GM19463 (cell line): ENCODE results near the gene SLC2A5.
"Not testable (repeated sequence)": the region's sequence is repeated elsewhere in the genome, so short reads cannot be mapped to it uniquely, and the experiment has no call there.

Experiments used
- ATAC-seq: cut with Tn5 transposase; IDR thresholded peaks from one replicate; pipeline ENCODE4 v1.9.1; 2021; ENCODE audit warnings: mild to moderate bottlenecking, moderate library complexity; ENCODE audit not compliant: unreplicated experiment

Gene SLC2A5

DNA sequence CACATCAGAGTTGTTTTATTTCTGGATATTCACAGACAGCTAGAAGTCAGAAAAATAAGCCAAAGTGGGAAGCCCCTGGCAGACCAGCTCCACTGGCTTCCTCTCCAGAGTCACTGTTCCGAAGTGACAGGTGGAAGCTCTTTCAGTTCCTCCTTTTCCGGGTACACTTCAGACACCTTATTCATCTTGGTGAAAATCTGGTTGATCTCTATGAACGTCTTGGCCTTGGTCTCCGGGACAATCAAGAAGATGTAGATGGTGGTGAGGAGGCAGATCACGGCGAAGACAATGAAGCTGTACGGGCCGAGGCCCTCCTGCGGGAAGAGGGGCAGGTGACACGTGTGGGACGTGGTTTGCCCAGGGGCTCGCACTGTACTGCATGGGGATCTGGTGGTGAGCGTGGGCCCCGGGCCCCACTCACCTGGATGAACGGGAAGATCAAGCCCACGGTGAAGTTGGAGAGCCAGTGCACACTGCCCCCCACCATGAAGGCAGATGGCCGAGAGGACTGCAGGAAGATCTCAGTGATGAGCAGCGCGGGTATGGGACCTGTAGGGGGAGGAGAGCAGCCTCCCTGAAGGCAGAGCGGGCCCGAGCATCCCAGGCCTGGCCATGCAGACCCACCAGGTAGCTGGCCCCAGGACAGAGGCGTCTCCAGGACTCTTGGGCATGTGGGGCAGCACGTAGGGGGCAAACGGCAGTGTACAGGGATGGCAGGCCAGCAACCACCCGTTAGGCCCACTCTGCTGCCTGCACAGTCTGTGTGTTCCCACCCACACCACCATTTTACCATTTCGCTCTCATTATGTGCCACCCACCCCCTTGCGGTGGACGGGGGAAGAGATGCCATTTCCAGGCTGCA is 31.7 kb downstream of the SLC2A5 start:
- no peak for ATAC-seq

DNA sequence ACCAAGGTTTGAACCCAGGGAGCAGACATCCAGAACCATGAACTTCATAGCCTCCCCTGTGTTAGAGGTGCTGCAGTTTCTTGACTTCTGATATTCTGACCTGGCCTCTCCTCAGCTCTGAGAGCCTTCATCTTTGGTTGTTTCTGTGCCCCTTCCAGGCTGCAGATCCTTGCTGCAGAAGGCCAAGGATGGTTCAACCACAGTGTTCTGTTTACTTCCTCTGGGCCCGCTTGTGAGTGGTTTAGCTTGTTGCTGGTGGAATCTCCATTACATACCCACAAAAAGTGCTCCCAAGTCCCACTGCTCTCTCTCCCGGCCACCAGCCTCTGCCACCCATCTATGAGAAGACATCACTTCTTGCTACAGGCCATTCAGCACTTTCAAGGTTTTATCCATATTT is 34.2 kb downstream of the SLC2A5 start:
- ATAC-seq: no peak

DNA sequence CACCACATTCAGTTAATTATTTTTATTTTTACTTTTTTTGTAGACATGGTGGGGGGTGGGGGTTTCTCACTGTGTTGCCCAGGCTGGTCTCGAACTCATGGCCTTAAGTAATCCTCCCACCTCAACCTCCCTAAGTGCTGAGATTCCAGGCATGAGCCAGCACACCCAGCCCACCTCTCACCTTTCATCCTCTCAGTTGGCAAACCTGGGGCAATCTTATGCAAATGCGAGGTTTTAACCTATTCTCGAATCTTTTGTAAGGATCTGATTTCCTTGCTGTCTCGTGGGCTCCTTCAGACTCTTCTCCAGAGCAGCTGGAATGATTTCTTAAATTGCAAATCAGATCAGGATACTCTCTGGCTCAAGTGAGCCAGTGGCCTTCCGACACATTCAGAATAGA is 36.1 kb downstream of the SLC2A5 start:
- ATAC-seq: no peak

DNA sequence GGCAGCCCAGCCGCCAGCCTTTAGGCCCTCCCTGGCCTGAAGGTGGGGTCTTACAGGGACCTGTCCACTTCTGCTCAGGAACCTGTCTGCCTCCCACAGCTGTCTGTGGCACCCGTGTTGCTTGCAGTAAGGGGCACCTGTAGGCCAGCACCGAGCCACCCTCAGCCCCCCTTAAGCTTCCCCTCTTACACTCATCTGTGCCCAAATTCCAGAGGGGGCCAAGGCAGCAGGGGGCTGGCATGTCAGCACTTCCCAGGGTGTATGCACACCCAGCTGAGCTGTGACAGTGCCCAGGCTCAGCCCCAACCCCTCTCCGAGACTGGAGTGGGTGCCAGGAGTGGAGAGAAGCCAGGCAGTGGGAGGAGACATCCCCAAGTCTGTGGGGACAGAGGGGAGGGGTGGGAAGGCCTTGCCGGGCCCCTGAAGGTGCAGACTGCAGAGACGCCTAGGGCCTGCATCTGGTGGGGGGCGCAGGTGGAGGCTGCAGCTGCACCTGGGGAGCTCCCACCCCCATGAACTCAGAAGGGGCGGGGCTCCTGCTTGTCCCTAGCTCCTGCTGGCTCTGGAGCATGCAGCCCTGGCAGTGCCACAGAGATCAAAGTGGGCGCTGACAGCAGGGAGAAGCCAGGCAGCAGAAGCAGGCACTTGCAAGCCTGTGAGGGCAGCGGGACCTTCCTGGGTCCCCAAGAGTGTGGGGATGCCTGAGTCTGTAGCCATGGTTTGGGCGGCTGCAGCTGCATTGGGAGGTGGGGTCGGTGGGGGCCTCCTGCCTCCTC is 37.8 kb downstream of the SLC2A5 start:
- no peak for ATAC-seq

DNA sequence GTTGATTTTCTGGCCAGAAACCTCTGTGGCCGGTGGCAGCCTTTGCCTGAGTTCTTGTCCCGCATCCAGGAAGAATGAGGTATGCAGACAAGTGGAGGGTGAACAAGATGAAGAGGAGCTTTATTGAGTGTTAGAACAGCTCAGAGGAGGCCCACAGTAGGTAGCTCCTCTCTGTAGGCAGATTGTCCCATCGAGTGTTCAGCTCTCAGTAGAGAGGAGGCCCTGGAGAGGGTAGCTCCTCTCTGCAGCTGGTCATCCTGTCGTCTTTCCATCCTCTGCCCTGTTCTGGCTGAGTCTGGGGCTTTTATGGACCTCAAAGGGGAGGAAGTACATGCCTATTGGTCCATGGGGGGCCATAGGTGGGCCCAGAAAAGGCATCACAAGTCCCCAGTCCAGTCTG is 38.4 kb downstream of the SLC2A5 start:
- ATAC-seq: not testable (repeated sequence)

DNA sequence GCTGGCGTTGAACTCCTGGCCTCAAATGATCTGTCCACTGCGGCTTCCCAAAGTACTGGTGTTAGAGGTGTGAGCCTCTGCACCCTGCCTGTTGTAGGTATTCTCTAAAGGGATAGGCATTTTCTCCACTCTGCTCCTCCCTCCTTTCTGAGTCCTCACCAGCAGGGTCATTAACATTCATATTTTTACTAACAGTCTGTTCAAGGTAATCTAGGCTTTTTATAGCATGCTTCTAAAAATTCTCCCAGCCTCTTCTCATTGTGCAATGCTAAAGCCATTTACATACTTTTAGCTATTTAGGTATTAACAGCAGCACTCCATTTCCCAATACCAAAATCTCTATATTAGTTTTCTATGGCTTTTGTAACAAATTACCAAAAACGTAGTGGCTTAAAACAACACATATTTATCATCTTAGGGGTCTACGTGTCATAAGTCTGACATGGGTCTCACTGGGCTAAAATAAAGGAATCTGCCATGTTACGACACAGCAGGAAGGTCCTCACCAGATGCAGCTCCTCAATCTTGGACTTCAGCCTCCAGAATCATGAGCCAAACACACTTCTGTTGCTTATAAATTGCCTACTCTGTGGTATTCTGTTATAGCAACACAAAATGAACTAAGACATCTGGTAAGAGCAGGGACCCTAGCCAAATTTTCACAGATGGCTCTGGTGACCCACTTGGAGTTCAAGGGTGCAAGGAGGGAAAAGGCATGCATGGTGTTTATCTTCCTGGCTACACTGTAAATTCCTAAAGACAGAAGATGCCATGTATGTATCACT is 40.3 kb downstream of the SLC2A5 start:
- no peak for ATAC-seq

DNA sequence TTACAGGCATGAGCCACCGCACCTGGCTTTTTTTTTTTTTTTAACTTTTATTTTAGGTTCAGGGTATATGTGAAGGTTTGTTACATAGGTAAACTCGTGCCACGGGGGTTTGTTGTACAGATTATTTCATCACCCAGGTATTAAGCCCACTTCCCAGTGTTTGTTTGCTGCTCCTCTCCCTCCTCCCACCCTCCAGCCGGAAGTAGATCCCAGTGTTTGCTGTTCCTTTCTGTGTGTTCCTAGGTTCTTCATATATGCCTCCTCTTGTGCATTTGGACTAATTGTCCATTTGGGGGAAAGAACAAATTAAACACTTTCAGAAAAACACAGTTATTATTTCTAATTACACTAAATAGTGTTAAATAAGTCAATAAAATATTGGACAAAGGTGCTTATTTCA is 42.1 kb downstream of the SLC2A5 start:
- ATAC-seq: no peak

DNA sequence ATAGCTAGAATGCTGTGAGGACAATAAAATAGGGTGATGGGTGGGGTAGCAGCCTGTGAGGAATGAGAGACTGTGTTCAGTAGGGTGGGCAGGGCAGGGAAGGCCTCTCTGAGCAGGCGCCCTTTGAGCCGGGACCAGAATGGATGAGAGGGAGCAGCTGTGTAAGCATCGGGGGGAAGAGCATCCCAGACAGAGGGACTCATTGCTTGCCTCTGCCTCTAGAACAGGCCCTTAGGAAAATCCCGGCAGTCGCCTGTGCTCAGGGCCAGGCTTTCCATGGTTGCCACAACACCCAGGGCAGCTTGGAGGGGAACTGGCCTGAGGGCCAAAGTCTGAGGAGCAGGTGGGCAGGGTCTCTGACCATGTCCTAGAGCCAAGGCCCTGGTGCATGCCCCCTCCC is 44.0 kb downstream of the SLC2A5 start:
- ATAC-seq: no peak

DNA sequence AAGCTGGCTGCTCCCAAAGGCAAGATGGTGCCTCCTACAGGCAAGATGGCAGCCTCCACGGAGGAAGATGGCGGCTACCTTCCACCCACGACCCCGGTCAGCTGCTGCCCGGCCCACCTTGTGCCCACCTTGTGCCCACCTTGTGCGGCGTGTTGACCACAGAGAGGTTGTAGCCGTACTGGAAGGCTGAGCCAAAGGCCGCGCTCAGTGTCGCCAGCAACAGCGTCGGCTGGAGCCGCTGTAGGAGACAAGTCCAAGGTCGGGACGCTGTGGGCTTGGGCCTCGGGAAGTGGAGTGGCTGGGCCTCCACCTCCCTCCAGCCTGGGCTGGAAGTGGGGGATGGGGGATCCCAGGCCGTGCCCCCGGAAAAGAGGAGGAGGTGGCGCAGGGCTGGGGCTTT is 44.6 kb downstream of the SLC2A5 start:
- ATAC-seq: no peak

DNA sequence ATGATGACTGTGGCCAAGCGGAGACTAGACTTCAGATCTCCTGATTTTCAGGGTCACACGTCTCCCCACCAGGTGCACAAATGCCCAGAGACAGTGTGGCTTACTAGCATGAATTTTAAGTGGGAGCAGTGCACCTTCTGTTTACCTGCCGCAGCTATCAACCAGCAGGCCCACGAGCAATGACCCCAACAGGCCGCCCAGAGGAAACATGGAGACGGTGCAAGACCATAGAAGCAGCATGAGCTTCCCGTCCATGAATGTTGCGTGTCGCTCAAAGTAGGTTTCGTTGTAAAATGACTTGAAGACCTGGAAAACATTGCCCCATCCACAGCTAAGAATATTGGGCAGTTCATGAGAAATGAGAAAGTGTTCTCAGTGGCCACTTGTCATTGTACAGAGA is 46.7 kb downstream of the SLC2A5 start:
- ATAC-seq: no peak

DNA sequence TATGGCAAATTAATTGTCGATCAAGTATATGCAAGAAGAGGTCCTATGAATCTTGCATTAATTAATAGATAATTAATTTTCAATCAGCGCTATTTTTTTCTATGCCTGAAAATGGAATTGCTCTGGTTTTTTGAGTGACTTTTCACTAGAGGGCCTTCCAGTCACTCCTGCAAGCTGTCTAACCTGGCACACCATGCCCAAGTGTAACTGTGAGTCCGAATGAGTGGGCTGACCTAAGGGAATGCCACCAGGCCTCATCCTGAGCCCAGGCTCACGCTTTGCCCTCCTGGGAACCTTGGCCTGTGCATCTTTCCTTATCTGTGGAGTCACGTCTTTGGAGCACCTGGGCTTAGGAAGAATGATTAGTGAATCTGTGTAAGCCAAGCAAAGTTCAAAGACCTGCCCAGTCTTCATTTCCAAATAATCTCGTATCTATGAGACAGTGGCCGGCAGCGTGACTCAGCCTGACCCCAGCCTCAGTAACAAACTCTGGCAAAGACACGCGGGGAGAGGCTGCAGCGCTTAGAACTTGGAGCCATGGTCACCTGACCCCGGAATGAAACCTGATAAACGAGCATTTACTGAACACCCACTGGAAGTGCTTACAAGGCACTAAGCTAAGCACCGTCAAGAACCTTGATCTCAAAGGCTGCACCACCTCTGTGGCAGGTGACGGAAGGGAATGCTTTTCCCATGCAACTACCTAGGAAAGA is 47.3 kb downstream of the SLC2A5 start:
- ATAC-seq: not testable (repeated sequence)

DNA sequence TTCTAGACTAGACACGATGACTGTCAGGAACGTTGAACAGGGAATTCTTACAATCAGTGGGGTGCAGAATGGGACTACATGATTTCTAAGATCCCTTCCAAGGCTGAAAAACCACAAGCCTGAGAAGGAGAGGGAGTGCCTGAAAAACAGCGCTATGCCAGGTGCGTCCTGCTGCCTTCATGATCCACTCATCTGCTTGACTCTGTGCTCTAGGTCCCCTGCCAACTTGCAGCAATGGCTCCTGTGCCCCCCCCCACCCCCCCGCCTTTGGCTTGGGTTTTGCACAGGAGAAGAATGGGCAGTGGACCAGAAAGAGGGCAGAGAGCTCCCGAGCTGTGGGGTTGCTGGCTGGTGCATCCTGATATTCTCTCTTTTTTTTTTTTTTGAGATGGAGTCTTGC is 49.1 kb downstream of the SLC2A5 start:
- no peak for ATAC-seq

DNA sequence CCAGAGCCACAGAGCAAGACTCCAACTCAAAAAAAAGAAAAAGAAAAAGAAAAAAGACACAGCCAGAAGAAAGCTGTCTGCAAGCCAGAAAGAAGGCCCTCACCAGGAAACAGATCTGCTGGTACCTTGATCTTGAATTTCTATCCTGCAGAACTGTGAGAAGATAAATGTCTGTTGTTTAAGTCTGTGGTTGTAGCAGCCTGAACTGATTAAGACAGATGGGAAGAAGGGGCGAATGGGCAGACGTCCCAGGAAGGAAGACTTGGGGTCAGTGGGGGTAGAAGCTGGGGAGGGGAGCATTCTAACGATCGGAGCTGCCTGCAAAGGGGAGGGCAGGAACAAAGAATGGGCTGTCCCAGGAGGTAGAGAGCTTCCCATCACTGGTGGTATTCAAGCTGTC is 49.5 kb downstream of the SLC2A5 start:
- ATAC-seq: no peak

DNA sequence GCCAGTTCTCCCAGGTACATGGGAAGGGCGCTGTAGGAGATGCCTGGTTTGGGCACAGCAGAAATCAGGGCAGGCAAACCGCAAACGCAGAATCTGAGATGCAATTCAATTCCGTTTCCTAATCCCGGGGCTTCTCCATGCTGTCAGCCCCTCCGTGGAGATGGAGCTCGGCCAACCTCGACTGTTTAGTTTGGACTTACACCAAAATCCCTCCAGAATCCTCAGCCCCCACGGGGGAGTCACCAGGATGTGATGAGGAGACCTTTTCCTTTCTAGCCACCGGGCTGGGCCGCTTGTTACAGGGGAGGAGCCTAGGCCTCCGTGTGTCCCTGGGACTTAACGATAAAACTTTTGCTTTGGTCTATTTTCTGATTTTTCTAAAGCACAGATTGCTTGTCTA is 51.1 kb downstream of the SLC2A5 start:
- ATAC-seq: no peak

DNA sequence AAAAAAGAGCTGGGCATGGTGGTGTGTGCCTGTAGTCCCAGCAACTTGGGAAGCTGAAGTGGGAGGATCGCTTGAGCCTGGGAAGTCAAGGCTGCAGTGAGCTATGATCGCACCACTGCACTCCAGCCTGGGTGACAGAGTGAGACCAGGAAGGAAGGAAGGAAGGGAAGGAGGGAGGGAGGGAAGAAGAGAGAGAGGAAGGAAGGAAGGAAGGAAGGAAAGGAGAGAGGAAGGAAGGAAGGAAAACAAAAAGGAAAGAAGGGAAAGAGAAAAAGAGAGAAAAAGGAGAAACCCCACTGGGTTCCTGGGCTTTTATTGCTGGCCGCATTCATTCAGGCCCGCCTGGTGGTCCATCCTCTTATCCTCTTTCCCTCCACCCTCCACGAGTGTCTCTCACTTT is 53.0 kb downstream of the SLC2A5 start:
- no peak for ATAC-seq

DNA sequence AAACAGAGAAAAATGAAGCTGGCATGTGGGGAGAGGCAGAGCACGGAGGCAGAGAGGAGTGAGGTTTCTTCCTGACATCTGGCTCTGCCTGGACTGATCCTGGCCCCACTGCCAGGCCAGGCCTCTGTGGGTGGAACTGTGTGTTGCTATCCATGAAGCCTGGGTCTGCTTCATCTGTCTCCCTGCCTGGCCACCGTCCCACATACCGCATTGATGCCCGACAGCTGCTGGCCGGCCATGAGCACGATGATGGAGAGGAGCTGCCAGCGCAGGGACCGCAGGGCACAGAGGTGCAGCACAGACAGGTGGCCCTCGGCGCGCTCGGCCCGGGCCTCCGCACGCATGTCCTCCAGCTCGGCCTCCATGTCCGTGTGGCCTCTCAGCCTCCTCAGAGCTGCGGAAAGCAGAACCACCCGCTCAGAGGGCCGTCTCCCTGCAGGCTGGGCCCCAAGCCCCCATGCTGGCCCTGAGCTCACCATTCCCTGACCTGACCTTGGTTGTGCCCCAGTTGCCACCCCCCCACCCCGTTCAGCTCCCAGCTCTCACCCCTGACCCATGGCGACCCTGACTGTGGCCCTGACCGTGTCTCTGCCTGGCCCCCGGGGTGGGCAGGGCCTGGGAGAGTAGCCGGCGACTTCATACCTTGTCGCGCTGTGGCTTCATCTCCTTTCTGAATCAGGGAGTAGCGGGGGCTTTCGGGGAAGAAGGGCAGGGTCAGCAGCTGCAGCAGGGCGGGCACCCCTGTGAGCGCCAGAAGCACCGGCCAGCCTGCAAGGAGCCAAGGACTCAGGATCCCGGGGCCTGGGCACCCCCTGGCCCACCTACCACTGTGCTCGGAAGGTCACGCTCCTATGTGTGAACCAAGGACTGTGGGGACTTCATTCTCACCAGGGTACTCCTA is 54.7 kb downstream of the SLC2A5 start:
- ATAC-seq: no peak

DNA sequence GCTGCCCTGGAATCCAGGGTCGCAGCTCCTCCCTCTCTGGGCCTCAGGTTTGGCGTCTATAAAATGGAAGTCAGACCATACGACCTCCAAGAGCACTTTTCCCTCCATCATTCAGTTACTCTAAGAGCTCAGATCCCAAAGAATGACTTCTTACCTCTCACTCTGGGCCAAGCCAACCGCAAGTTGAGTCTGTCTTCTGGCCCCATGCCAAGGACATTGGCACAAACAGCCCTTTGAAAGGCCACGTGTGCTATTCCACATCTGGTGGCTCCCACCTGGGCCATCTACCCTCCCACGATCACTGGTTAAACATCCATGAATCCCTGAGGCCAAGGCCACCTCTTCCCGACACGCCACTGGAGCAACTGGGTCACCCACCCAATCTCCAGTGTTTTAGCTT is 55.6 kb downstream of the SLC2A5 start:
- no peak for ATAC-seq

DNA sequence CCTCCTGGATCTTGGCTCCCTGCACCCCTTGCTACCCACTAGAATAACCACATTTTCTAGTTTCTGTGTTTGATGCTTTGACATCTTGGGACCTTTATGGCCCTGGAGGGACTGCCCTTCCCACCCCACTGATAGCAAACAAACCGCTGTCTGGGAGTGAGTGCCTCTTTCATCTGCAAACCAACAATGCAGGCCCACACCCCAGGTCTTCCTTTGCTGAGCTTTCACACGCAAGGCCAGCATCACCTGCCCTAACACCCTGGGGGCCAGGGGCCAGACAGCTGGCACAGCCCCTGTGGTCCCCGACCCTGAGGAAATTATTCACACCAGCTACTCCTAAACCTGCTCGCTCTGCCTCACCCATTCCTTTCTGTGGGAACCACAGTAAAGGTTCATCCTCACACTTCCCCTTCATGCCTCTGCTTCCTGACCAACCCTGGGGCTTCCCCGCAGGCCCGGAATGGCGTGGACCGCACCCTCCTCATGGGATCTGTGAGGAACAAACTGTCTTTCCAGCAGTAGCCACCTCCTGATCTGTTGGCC is 58.6 kb downstream of the SLC2A5 start:
- ATAC-seq: peak; percentile 45
